ENCODE results near the gene SPATA20.

The SPATA20 gene

DNA sequence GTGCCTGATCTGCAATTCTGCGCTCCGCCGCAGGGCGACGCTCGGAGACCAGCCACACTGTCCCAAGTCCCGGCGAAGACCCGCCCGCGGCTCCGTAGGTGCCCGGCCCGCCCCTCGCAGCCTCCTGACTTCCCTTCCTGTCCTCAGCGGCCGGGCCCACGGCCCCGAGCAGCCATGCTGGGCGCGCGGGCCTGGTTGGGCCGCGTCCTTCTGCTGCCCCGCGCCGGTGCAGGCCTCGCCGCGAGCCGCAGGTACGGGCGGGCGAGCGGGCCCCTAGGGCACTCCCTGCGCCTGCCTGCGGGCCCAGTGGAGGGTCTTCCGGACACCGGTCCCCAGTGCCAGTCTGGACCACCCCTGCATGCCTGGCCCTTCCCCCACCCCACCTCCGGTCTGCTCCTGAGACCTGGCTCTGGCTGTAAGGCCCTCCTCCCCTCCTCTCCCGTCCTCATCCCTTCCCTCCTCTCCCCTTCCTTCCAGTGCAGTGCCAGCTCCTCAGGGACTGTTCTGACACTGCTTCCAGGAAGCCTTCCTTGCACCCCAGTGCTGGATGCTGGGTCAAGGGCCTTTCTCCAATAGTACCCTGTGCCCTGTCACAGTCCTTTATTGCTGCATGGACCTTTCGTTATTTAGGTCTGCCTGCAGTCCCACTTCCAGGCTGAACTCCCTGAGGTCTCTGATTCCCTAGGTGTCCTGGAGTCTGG lies at the start of gene SPATA20:
Gene SPATA20, plus strand, starts transcription at position 140 of the 701 bp plus-strand sequence. Its CDS starts 35 bp downstream, at position 175.
- peak; percentile 90 to 91 for DNase-seq

DNA sequence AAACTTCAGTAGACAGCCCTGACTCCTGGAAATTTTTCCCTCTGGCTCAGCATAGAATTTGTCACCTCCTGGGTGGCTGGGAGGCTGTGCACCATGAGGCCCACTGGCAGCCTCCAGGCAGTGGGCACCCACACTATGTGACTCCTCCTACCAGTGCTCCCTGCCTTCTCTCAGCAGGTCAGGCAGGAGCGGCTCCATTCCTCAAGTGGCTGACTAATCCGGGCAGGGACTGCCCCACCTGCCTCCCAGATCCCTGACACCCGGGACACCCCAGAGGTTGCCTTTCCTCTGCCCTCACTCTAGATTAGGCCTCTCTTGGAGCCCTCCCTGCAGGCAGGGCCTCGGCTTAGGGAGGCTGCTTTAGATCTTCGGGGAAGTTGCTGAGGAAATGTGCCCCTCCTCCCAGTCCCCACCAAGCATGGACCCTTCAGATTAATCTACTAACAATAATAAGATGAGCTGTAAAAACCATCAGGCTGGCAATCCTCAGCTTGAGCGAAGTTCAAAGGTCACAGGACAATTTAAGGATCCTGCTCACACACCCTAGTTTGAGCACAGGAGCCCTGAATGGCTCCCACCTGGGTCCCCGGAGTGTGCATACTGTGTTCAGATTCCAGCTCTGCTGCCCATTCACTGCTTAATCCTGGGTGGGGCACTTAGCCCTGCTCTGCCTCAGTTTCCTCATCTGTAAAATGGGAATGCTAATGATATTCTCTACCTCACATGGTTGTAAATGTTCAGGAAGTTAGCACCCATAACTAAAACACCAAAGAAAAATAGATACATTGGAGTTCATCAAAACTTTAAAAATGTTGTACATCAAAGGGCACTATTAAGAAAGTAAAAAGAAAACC lies 48.7 kb upstream of the SPATA20 start:
- no peak for DNase-seq

DNA sequence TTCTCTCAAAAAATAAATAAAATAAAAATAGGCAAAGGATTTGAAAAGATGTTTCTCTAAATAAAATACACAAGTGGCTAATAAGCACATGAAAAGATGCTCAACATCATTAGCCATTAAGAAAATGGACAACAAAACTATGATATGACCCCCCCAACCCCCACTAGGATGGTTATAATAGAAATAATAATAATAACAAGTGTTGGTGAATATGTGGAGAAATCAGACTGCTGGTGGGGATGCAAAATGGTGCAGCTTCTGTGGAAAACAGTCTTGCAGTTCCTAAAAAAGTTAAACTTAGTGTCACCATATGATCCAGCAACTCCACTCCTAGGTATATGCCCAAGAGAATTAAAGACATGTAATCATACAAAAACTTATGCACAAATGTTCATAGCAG lies 47.7 kb upstream of the SPATA20 start:
- no peak for DNase-seq

DNA sequence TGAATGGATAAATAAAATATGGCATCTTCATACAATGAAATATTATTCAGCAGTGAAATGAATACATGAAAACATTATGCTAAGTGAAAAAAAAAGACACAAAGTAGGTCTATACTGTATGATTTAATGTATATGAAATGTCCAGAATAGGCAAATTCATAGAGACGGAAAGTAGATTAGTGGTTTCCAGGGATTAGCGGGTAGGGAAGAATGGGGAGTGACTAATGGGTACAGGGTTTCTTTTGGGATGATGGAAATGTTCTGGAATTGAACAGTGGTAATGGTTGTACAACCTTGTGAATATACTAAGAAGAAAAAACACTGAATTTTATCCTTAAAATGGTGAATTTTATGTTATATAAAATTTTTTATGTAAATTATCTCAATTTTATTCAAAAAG lies 47.3 kb upstream of the SPATA20 start:
- DNase-seq: no peak

DNA sequence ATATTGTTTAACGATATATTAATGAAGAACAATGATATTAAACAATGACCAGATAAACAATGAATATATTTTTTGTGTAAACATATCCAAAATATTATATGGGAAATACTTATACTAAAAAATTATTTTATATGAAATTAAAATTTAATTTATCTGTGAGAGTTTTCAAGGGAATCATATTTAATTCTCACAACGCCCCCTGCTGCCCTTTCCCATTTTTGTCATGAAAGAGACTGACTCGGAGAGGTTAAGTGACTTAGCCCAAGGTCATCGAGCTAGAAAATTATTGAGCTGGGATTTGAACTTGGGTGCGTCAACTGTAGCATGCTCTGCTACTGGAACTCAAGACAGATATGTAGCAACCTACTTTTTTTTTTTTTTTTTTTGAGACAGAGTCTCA lies 45.9 kb upstream of the SPATA20 start:
- peak; percentile 48 to 60 for DNase-seq

DNA sequence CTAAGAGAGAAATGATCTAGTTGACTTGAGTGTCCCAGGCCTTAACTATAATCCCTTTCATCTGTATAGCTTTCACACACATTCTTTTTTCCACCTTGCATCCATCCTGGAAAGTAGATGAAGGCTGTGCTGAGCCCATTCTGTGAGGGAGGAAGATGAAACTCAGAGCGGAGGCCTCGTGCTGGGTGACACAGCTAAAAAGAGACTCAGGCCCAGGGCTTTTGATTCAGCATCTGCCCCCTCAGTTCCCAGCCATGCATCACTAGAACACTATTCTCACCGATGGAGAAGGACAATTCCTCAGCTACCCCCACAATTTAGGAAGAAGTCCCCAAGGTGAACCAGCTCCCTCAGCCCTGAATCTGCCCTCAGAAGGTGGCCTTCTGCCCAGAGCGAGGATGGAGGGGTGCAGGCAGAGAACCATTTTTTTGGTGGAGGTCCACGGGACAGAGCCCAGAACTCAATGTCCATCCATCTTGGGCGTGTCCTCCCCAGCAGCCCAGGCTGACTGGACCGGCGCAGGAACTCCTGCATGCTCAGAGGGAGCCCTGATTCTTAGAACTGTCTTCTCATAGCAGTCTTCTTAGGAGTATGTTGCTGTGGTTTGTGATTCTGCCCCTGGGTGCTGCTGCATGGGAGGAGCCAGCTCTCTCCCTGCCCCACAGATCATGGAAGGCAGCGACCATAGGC lies 44.5 kb upstream of the SPATA20 start:
- DNase-seq: no peak

DNA sequence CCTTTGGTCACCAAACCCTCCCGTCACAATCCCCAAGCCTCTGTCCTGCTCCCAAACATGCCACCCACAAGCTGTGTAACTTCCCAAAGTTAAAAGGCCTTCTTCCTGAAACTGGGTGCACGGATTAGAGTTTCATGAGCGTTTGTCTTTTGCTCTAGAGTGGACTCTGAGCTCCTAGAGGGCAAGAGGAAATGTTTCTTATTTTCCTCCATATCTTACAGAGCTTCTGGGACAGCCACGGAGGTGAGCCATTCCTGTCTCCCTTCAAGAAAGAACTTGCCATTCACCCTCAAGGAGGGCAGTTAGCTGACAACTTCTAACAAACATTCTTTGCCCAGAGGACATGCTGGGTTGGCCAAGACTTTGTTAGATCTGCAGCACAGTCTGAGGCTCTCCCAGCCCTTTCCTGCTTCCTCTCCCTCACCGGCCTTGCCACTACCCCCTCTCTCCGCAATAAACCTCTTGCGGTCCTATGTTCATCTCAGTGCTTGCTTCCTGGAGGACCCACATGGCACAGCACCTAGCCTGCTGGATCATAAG lies 41.3 kb upstream of the SPATA20 start:
- no peak for DNase-seq

DNA sequence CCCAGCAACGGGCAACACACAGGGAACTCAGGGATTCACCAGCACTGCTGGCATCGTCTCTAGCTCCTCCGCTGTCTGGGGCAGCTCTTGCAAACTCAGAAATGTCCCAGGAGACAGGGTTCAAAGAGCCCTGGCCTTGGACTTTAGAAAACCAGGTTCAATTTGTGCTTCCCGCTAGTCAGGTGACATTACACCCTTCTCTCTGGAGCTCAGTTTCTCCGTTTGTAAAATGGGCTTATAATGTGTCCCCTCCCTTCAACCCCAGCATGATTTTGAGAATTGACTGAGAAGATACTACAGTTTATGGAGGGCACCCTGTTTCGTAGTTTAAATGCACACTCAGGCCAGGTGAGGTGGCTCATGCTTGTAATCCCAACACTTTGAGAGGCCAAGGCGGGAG lies 40.7 kb upstream of the SPATA20 start:
- DNase-seq: no peak

DNA sequence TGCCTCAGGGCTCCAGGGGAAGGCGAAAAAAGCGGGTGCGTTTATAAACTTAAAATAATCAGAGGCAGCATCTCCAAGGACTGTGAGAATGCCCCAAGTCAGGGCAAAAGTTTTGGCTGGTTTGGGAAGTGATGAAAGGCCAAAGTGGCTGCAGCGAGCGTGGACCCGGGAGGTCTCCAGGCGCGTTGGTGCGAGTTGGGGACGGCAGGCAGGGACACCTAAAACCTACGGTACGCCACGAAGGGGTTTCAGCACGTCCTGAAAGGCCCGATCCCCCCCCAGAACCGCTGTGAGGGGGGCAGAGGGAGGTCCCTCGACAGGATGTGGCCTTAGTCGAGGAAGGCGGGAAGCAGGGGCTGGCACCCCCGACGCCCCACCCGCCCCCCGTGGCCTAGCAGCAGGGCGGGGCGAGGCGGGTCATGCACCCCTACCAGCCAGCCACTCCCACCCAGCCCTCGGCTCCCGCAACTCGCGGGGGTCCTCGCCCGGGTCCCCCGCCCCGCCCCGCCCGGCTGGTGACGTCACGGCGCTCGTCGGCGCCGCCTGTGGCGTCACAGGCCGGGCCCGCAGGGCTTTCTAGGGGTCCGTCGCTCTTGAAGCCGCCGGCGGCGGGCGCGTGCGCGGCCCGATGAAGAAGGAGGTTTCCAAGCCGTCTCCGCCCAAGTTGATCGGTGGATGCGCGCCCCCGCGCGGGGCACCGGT lies 39.0 kb upstream of the SPATA20 start, which contains the start of gene MYCBPAP:
Gene MYCBPAP, plus strand, starts transcription at position 569 of the 702 bp plus-strand sequence. CDS start 236 bp downstream, outside the sequence.
- peak; percentile 80 to 86 for DNase-seq

DNA sequence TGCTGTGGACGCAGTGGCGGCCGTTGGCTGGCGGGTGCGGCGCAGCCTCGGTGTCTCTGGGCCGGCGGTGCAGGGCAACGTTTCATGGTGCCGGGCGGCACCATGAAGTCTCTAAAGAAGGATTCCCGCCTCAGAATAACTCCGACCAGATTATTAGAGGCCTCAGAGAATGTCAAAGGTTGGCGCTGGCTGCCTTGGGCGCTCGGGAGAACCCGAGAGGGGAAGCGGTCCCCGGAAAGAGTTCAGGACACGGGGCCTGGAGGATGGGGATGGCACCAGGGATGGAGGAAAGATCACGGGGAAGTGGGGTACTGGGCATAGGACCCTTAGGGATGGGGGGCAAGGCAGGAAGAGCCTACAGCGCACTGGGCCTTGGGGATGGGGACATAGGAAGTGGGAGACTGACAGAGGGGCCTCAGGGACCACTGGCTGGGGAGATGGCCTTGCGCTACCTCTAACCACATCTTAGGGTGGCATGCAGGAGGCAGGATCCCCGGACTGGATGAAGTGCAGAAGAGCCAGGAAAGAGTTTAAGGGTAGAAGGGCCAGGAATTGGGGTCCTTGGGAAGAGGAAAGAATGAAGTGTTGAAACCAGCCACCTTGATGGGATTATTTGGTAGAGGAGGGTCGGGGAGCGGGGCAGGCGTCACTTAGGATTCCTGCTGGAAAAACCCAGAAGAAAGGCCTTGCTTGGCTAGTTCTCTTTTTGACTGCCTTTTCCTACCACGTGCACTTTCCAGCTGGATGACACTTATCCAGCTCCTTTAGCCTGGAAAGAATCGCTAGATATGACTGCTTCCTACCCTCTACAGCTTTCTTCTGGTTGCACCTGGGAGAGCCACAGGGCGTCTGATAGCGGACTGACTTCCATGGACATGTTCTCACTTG lies 38.2 kb upstream of the SPATA20 start:
- DNase-seq: no peak

DNA sequence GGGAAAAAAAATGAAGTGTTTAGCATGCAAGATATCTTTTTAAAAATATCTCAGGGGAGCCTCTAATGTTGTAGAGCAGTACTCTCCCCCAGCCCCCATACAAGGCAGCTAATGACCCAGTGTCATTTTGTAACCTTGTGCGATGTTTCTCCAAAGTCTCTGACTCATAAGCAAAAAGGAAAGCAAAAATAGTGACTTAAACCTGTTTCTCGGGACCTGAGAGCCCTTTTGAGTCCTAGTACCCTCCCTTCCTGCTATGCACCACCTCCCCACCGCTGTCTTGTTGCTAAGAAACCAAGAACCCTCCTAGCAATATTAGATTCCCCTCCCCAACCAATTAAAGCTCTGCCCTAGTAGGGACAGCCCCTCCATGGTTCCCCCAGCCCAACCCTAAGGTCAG lies 35.9 kb upstream of the SPATA20 start:
- DNase-seq: peak; percentile 64 to 67

DNA sequence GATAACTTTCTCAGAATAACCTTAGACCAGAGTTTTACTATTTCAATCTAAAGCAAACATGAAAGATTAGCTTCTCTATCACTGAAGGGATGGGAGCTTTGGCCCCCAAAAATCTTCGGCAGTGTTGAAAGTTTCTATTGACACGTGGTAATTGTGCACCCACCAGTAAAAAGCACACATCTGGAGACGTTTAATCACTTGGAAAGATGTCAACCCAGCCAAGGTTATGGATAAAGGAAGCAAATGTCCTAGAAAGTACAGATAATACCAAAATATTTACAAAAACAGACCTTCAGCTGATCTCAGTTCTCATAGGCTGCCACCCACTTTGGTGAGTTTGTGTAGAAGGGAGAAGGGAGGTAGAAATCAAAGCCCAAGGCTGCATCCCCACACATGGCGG lies 33.5 kb upstream of the SPATA20 start:
- DNase-seq: no peak

DNA sequence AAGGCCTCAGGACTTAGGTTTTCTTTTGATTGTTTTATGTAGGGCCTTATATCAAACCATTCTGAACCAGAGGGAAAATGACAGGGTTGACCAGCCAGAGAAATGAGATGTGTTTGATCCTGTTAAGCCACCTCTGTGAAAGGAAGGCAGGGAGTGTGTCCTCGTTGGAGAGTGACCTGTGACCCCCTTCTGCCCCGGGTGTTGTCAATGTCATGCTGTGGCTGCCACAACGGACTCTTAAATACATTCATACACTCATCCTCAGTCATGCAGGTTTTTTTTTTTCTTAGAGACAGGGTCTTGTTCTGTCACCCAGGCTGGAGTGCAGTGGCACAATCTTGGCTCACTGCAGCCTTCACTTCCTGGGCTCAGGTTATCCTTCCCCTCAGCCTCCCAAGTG lies 32.6 kb upstream of the SPATA20 start:
- DNase-seq: no peak

DNA sequence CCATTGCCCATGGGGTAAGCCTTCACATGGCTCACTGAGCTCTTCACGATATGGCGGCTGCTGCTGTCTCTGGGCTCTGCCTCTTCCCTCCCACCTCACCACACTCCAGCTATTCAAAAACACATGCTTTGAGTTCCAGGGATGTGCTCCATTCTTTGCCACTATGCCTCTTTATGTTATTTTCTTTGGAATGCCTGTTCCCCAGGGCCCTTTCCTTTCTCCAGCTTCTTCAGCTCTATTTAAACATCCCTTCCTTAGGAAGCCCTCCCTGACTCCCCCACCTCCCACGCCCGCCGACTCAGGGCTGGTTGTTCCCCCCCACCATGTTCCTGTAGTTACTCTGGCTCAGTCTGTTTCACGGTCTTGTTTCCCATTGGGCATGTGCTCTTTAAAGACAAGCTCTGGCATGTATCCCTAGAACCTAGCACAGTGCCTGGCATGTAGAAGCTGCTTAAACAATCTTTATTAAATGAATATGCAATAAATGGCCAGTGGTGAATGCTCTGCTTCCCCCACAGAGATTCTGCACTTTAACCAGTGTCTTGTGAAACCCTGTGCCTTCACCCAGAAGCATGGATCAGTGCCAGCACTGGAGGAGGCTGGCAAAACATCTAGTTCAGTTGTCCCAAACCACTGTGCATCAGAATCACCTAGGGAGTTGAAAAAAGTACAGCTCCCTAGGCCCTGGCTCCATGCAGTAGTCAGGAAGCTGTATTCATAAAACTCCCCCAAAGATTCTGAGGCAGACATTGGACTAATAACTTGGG lies 31.9 kb upstream of the SPATA20 start:
- no peak for DNase-seq

DNA sequence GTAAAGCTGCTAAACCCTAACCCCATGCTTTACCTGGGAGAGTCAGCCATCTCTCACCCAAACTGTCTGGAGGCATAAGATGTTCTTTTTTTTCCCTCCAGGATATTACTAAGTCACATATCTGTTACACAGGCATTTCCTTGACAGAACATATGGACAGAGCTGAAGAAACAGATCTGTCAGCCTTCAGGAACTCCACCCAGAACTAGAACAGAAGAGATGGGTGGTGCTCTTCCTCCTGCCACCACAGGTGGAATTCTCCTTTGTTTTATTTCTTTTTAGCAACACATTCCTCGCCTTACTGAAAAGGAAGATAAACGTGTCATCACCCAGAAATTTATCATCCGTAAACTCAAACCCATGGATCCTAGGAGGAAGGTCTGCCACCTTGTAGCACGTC lies 30.0 kb upstream of the SPATA20 start:
- no peak for DNase-seq

DNA sequence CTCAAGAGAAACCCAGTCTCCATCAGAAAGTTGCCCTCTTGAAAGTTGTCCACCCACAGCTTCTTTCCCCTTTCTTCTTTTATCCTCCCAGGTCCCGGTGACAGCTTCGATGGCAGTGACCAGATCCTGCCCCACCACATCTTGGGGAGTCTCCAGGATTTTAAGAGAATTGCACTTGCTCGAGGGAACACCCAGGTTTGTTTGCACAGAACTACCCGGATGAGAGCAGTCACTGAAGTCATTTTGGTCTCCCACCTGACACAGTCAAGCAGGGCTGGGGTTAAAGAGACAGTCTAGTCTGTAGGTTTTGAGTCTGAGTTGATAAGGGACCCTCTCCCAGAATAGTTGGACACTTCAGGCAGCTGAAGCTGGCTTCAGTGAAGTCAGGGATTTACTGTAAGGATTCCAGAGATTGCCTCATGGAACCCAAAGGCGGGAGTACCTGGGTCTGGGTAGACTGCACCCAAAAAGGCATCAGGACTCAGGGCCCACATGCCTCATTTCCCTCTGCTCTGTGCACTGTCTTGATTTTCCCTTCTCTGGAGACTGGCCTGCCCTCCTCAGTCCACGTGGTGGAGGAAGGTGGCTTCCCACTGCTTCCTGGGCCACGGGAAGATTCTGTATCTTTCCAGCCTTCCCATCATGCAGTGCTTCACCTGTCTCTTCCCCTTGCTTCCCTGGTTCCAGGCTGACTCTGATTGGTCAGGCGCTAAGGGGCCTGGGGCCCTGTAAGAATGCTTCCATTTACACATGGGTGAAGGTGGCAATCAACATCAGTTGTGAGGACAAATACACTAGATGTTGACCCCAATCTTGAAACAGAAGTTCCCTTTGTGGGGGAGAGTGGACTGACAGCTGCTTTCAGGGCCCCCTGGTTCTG lies 29.2 kb upstream of the SPATA20 start:
- DNase-seq: no peak

DNA sequence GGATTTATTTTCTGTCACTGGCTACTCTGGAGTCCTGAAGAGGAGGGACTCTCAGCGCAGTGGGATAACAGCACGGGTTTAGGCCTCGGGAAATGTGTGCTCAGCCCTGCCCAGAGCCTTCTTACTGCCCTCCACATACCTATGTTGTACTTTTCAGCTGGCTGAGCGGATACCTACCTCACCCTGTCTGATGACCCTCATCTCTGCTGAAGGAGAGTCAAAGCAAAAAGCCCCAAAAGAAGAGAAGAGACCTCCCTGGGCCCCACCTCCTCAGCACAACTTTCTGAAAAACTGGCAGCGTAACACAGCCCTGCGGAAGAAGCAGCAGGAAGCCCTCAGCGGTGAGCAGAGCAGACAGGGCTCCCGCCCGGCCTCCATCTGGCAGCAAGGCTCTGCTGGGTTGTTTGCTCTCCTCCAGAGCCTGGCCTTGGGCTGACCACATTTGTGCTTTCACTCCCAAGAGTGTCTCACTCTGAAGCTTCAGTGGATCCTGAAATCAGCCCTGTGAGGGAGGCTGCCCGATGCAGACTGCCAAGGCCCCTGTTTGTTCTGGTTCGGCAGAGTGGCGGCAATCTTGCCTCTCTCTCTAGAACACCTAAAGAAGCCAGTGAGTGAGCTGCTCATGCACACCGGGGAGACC lies 28.5 kb upstream of the SPATA20 start:
- no peak for DNase-seq

DNA sequence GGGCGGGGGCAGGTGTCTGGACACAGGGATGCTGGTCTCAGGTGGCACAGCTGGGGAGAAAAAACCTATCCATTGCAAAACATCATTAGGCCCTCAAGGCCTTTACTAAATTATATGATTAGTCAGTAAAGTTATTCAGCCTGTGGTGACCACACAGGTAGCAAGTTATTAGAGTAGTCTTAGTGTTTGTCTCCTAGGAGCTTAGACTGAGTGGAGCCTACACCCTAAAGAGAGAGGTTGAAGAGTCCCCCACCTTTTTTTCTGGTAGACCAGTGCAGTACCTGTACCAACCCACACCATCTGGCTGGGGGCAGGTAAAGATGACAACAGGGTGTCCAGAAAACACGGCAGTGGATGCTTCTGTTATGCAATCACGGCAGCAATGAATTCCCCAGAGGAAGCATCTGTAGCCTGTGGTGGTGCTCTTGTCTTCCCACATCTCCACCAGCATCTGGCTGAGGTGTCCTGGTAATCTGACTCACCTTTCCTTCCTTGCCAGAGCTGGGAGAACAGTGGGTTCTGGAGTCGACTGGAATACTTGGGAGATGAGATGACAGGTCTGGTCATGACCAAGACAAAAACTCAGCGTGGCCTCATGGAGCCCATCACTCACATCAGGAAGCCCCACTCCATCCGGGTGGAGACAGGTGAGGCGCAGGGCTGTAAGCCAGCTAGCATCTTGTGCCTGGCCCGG lies 27.7 kb upstream of the SPATA20 start:
- no peak for DNase-seq

DNA sequence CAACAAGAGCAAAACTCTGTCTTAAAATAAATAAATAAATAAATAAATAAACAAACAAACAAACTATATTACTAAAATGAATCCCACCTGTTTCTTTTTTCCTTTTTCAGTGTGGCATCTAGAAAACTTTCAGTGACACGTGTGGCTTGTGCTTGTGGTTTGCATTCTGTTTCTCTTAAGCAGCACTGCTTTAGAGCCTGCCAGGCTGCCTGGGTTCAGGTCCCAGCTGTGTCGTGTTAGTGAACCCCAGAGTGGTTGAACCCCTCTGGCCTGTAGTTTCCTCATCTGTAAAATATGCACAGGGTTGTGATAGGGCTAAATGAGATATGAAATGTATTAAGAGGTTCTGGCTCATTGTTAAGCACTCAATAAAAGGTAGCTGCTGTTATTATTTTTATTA lies 26.5 kb upstream of the SPATA20 start:
- no peak for DNase-seq

Measured in activated CD4-positive, alpha-beta T cell treated with anti-CD3 and anti-CD28 coated beads, Interleukin-2, amount 50 U/mL, for 48 hours (primary cell).